Retinal pigment epithelial cell (primary cell): ENCODE measurements around the gene SIL1.
"Not testable (repeated sequence)": the region's sequence is repeated elsewhere in the genome, so short reads cannot be mapped to it uniquely, and the experiment has no call there.

Experiments
- DNase-seq: peaks from one replicate; pipeline ENCODE4 v3.0.0-alpha.2; 2010; ENCODE audit warnings: low read depth
- H3K4me3 ChIP-seq: 2 replicates; pipeline ENCODE4 v1.5.1; 2011; ENCODE audit warnings: mild to moderate bottlenecking, low read length, control low read depth, moderate library complexity
- TF ChIP-seq, protein P1 (sequence below): conservative IDR thresholded peaks from 2 replicates; pipeline ENCODE4 v1.5.1; 2011; ENCODE audit warnings: low read depth, low read length, control low read depth, inconsistent platforms

The SIL1 gene

DNA sequence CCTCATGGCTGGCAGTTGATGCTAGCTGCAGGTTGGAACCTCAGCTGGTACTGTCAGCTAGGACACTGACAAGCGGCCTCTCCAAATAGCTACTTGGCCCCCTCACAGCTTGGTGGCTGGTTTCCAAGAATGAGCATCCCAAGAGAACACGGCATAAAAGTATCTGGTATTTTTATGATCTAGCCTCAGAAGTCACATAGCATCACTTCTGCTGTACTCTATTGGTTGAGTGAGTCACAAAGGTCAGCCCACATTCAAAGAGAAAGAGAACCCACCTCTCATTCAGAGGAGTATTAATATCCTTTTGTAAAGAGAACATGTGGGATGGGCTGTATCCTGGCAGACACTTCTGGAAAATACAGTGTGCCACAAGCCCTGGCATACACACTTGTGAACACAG, 6.0 kb upstream of the SIL1 start:
- TF ChIP-seq, protein P1, sequence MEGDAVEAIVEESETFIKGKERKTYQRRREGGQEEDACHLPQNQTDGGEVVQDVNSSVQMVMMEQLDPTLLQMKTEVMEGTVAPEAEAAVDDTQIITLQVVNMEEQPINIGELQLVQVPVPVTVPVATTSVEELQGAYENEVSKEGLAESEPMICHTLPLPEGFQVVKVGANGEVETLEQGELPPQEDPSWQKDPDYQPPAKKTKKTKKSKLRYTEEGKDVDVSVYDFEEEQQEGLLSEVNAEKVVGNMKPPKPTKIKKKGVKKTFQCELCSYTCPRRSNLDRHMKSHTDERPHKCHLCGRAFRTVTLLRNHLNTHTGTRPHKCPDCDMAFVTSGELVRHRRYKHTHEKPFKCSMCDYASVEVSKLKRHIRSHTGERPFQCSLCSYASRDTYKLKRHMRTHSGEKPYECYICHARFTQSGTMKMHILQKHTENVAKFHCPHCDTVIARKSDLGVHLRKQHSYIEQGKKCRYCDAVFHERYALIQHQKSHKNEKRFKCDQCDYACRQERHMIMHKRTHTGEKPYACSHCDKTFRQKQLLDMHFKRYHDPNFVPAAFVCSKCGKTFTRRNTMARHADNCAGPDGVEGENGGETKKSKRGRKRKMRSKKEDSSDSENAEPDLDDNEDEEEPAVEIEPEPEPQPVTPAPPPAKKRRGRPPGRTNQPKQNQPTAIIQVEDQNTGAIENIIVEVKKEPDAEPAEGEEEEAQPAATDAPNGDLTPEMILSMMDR, result no peak
- no peak for DNase-seq
- no peak overlapping the region for H3K4me3 ChIP-seq

DNA sequence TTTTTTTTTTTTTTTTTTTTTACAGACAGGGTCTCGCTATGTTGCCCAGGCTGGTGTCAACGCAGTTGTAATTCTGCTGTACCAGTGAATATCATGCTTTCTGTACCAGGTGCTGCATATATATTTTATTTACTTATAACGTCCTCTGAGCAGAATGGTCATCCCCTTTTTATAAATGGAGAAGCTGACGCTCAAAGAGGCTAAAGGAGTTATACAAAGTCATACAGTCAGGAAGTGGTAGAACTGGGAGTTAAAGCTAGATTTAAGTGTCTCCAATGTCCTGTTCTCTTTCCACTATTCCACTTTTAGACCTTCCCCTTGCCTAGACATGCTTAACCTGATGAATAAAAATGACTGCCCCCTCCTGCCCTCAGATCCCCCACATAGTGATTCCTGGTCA, 1.2 kb upstream of the SIL1 start:
- TF ChIP-seq, protein P1, result no peak
- no peak for DNase-seq

DNA sequence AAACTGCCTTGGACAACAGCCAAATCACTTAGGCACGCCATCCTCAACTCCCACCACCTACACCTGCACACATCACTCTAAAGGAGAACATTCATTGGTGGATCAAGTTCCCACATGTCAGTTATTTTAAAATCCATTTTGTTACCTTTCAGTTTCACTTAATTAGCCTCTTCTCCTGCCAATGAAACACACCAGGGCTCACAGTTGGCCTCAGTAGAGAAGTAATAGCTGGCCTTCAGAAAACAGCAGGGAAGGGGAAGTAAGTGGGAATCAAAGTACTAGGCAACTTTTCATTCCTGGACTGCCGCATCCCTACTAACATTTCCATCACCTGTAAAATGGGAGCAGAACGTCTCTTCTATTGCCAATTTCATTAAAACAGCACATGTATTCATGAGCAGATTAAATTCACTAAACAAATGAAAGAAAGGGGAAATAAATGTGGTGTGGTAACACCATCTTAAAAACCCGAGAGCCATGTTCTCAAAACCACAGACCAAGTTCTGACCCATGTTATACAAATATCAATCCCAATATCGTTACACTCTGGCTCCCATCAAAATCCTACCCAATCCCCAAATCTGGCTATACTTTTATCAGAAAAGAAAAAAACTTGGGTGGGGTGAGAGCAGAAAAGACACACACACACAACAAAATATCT, 1.7 kb downstream of the SIL1 start:
- TF ChIP-seq, protein P1, result no peak
- no peak for DNase-seq
- no peak overlapping the region for H3K4me3 ChIP-seq

More for the DNA sequence above, 1.2 kb upstream of the SIL1 start:
- no peak overlapping the region for H3K4me3 ChIP-seq

- TF ChIP-seq, protein P1, result no peak
- no peak overlapping the region for H3K4me3 ChIP-seq
- no peak for DNase-seq
These were observed 3.7 kb downstream of the SIL1 start for GRCh38 chr5:139194486-139194885.

- H3K4me3 ChIP-seq, result no peak overlapping the region
- no peak for DNase-seq
These were observed 4.2 kb downstream of the SIL1 start for GRCh38 chr5:139193928-139194327.

GRCh38 chr5:139192906-139193305, 5.3 kb downstream of the SIL1 start:
- not testable (repeated sequence) for H3K4me3 ChIP-seq, DNase-seq

More at GRCh38 chr5:139193928-139194327, 4.2 kb downstream of the SIL1 start:
- TF ChIP-seq, protein P1, result peak; percentile 36

DNA sequence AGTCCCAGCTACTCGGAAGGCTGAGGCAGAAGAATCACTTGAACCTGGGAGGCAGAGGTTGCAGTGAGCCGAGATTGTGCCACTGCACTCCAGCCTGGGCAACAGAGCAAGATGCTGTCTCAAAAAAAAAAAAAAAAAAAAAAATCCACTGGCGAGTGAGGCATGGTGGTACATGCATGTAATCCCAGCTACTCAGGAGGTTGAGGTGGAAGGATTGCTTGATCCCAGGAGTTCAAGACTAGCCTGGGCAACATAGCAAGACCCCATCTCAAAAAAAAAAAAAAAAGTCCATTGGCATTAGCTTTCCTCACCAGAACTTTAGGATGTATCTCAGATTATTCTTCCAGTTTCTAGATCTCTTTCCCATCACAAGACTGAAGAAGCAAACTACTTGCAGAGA, 6.2 kb downstream of the SIL1 start:
- not testable (repeated sequence) for DNase-seq, H3K4me3 ChIP-seq

DNA sequence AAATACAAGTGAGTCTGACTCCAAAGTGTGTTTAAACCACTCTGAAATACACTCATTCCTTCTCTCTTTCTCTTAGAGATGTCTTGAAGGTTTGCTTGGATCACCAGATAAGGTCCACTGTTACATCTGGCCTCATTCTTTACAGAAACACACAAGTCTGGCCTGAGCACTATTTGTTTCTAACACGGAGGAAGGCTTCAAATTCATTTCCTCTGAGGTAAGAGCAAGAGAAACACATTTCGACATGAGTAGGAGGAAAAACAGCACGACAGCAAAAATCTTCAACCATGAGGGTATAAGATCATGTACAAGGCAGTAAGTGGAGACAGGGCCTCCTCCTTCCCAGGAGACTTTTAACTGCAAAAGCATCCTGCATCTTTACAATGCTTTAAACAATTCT, 8.0 kb downstream of the SIL1 start:
- no peak overlapping the region for H3K4me3 ChIP-seq
- TF ChIP-seq, protein P1, result no peak
- no peak for DNase-seq
